GM21825 (cell line): Measurements from ENCODE around the gene SCN7A.
"Not testable (repeated sequence)": the region's sequence is repeated elsewhere in the genome, so short reads cannot be mapped to it uniquely, and the experiment has no call there.

Experiments used
- ATAC-seq: cut with Tn5 transposase; IDR thresholded peaks from one replicate; pipeline ENCODE4 v1.9.1; 2021; ENCODE audit warnings: mild to moderate bottlenecking, moderate library complexity; ENCODE audit not compliant: unreplicated experiment

The SCN7A gene

DNA sequence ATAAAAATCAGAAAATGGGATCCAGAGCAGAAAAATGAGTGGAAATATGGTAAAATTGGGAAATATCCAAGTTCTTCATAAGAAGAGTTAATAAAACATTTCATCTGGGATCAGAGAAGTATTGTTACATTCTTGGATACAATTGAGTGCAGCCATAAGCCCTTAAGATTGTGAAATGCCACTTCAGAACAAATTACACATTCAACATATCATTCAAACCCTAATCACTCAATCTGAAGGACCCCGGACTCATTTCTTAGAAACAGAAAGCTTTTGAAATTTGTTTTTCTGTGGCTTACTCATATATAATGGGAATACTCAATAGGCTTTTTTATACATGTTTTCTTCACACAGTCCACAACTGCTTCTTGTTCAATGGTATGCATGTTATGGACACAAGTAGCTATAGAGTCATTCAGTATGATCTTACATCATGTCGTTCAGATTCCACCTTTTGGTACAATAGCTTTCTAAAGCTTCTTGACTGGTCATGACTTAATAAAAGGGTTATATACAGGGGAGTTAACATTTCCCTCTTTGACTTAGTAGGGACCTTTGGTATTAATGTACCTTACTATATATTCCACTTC is 39.9 kb downstream of the SCN7A start:
- no peak for ATAC-seq

DNA sequence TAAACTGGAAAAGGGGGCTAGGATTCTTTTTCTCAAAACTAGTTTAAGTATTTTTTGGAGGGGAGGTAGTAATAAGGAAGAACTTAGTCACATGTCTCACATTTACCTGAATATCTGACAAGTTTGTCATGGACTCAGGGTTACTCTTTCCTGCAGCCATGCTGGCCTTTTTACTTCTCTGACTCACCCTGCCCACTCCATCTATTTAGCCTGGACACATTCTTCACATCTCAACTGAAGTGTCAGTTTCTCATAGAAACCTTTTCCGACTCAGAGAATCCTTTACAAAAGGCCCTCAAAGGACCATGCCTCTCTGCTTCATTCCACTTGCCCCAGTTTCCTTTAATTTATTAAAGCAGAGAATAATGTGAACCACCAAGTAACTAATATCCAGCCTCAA is 42.6 kb downstream of the SCN7A start:
- no peak for ATAC-seq

DNA sequence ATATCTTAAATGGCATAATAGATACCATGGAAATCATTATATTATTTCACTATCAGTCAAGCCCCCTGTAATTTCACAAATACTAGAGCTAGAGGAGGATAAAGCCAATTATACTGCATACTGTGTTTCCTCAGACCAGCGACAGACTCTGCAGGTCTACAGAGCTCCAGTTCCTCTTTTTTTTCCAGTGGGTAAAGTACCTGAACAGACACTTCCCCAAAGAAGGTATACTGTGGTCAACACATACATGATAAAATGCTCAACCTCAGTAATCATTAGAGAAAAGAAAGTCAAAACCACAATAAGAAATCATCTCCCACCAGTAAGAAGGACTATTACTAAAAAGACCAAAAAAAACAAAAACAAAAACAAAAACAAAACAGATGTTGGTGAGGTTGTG is 44.6 kb downstream of the SCN7A start:
- peak; percentile 87 for ATAC-seq

DNA sequence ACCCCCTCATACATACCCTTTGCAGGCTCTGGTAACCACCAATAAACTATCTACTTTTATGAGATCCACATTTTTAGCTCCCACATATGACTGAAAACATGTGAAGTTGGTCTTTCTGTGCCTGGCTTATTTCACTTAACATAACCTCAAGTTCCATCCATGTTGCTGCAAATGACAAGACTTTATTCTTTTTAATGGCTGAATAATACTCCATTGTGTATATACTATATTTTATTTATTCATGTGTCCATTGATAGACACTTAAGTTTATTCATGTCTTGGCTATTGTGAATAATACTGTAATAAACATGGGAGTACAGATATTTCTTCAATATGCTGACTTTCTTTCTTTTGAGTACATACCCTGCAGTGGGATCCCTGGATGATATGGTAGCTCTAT is 45.9 kb downstream of the SCN7A start:
- ATAC-seq, result no peak

DNA sequence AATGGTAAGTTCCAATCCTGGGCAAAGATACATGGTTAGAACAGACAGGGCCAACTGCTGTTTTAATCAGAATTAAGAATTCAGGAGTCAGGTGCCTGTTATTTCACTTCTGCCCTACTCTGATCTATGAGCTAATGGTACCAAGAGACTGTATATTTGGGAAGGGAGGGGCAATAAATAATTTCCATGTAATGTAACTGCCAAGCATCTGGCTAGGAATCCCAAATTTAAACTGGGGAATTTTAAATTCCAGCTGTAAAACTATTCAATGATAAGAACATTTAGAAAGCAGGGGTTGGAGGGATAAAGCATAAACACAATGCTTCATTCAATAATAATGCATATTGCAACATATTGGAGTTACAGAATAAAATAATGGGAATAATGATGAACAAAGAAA is 49.7 kb downstream of the SCN7A start:
- ATAC-seq, result no peak

DNA sequence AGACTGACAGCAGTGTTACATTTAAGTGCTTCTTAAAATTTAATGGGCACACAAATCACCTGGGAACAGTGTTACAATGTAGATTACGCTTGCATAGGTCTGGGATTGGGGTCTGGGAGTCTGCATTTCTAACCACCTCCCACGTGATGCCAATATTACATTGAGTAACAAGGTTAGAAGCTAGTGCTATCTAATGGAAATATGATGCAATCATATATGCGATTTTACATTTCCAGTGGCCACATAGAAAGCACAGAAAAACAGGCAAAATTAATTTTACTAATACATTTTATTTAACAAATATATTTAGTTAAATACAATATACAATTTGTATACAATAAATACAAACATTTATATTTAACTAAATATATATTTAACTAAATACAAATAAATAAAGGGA is 53.7 kb downstream of the SCN7A start:
- ATAC-seq, result no peak

DNA sequence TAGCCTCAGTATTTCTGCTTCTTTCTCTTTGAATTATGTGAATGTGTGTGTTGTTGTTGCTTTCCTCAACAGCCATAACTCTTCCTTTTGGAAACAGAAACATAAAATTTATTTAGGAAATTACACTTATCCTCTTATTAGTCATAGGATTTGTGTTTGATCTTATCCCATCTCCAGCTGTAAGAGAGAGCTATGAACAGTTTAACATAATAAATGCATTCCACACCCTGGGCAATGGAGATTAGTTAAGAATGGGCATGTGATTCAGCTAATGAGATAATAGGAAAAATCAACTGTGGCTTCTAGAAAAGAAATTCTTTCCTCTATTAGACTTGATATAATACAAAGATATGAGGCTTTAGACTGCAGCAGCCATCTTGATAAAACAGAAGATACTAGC is 55.0 kb downstream of the SCN7A start:
- no peak for ATAC-seq

DNA sequence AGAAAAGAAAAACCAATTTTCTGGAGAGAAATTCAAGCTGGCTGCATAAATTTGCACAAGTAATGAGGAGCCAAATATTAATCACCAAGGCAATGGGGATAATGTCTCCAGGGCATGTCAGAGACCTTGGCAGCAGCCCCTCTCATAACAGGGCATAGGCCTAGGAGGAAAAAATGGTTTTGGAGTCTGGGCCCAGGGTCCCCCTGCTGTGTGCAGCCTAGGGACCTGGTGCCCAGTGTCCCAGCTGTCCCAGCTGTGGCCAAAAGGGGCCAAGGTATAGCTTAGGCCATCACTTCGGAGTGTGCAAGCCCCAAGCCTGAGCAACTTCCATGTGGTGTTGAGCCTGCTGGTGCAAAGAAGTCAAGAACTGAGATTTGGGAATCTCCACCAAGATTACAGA is 57.1 kb downstream of the SCN7A start:
- ATAC-seq, result no peak

DNA sequence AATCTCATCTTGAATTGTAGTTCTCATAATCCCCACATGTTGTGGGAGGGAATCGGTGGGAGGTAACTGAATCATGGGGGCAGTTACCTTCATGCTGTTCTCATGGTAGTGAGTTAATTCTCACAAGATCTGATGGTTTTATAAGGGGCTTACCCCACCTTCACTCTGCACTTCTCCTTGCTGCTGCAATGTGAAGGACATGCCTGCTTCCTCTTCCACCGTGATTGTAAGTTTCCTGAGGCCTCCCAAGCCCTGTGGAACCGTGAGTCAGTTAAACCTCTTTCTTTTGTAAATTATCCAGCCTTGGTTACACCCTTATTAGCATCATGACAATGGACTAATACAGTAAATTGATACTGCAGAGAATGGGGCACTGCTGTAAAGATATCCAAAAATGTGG is 57.9 kb downstream of the SCN7A start:
- no peak for ATAC-seq

DNA sequence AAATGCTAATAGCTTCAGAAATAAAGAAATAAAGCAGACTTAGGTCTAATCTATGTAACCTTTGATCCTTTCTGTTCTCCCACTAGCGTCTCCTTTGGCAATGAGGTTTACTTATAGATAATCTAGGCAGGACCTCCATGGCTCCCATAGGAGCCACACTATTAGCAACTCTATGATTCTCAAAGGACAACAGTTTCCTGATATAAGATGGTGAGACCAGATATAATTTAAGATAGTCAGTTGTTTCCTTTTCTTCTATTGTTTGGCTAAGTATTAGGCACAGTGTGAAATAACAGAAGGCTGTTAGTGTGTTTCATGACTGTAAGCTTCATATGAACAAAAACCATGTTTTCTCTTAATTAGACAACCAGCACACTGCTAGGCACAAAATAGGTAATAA is 59.6 kb downstream of the SCN7A start:
- ATAC-seq, result no peak

DNA sequence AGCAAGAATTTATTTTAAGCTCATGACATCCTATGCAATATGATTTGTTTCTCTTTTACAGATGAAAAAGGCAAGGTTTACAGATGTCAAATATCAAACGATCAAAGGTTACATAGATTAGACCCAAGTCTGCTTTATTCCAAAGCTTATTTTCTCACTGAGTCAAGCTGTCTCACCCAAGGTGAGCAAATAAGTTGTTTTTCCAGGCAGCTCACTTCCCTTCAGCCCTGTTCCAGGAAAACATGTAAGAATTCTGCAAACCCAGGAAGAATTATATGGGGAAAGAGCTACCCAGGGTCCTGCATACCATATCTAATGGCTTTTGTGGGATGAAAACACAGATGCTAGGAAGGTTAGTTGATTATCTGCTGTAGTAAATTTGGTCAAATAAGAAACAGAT is 60.6 kb downstream of the SCN7A start:
- ATAC-seq, result no peak

DNA sequence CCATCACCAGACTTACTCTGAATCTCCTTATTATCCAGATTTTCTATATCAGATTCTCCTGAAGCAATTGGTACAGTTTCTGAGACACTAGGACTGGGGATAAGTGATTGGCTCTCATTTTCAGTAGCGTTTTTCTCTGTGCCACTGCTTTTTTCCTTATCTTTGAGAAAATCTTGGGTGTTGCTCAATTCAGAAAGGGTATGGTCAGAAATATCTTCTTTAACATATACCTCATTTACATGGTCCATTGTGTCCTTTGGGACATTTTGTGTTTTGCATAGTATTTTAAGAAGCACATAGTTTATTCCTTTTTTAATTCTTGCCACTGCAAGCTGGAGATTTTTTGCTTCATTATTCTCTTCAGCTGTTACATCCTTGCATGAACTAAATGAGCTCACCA is 61.7 kb downstream of the SCN7A start:
- no peak for ATAC-seq

DNA sequence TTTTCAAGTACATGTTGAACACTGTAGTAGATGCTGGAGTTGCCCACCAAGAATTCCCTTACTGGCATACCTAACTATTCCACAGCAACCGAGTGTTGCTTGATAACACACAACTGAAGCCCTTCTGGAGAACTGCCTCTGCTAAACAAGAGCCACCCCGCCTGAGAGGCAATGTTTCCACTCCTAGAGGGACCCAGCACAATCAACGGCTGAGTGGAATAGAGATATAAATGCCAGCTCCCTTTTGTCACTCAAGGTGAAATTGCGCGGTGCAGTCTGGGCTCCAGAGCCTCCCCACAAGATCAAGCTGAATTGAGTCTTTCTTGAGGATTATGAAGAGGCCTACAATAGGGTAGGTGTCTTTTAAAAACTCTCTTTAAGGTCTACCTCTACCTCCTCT is 69.2 kb downstream of the SCN7A start:
- no peak for ATAC-seq

DNA sequence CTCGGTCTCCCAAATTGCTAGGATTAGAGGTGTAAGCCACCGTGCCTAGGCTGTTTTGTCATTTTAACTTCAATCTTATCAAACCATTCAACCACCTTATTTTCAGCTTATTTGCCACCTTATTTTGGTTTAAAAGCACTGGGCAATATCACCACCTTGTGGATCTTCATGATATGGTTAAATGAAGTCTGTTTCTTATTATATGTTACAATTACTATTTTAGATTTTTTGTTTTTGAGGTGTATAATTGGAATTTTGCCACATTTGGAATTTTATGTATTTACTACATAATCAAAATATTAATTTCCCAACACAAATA is 74.5 kb downstream of the SCN7A start:
- ATAC-seq, result no peak

DNA sequence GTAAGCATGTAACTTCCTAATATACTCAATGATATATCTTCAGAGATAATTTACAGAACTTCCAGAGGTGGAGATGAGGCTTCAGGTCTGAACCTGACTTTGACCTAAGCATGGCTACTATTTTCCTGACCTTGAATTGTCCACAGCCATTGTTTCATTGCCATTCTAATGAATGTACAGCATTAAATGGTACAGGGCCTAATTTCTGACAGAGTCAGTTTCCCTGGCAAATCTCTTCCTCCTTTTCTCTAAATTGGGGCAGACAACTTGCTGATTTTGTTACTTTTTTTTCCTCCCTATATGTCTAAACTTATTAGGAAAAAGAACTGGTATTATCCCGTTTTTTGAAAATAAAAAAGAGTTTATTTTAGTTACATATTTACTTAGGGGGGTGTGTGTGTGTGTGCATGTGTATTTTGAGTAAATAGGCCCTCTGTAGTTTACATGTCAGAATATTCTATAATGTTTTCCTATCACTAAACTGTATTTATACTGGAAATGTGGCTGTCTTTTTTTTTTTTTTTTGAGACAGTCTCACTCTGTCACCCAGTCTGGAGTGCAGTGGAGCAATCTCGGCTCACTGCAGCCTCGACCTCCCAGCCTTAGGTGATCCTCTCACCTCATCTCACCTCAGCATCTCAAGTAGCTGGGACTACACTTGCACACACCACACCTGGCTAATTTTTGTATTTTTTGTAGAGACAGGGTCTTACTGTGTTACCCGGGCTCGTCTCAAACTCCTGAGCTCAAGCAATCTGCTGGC is 75.0 kb downstream of the SCN7A start:
- no peak for ATAC-seq

DNA sequence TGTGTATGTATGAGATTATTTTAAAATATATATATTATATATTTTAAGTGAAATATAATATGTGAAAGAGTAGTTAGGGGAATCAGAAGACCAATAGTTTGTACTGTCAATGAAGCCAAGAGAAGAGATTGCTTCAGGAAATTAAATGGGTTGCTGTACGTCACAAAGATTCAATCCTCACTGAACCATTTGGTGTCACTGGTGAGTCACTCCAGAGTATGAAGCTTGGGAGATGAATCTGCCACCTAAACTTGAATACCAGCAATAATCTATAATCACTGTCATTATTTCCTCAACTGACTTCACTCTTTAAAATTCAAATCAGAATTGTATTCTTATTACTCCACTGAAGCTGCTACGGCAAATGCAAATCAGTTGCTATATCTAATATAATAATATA is 76.4 kb downstream of the SCN7A start:
- ATAC-seq, result no peak

DNA sequence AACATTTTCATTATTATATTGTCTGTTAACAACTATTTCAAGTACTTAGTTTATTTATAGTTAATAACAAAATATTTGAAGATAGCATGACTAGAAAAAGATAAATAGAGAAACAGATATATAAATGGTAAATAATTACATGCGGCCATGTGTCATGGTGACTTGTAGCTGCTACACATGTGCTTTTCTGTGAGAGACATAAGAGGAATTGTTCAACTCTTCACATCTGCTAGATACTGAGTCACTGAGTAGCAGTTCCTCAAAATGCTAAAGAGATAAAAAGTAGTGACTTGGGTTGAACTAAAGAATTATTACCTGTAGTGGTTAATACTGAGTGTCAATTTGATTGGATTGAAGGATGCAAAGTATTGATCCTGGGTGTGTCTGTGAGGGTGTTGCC is 80.8 kb downstream of the SCN7A start:
- ATAC-seq, result no peak

DNA sequence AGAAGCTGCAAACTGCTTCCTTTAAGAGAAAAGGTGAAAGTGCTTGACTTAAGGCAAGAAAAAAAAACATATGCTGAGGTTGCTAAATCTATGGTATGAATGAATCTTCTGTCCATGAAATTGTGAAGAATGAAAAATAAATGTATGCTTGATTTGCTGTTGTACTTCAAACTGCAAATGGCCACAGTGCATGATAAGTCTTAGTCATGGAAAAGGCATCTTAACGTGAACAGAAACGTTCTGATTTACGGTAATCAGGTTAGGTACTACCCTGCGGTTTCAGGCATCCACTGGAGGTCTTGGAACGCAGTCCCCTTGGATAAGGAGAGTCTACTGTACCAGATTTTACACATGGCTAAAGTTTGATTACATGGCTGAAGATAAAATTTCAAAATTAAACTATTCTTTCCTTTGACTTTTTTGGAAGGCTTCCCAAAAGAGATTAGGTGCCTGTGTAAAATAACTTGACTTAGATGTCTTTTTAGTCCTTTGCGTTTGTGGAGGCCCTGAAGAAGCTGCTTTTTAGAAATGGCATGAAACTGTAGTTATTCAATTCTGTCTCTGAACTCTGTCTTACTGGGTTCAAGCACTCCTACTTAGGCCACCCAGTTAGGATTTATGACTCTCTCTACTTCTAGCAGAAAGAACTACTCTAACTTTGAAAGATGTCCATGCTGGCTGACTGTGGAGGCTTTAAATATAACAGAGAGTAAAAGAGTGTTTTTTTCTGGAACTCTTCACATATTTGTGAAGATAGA is 82.4 kb downstream of the SCN7A start:
- no peak for ATAC-seq

DNA sequence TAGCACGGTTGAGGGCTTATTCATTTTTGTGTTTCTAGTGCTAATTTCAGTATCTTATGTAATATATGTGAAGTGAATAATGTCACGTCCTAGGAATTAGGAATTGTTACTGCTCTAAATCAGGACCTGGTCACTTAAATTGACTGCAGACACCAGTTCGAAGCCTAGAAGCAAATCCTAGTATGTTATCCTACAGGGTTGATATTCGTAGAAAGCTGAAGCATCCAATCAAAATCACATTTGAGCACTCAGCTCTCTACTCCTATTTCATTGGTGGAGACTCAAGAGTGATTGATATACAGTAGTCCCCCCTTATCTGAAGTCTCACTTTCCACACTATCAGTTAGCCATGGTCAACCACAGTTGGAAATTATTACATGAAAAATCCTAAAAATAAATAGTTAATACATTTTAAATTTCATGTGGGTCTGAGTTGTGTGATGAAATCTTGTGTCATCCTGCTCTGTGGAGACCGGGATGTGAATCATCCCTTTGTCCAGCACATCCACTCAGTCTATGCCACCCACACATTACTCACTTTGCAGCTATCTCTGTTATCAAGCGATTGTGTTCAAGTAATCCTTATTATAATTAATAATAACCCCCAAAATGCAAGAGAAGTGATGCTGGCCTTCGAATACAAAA is 83.1 kb downstream of the SCN7A start:
- no peak for ATAC-seq

DNA sequence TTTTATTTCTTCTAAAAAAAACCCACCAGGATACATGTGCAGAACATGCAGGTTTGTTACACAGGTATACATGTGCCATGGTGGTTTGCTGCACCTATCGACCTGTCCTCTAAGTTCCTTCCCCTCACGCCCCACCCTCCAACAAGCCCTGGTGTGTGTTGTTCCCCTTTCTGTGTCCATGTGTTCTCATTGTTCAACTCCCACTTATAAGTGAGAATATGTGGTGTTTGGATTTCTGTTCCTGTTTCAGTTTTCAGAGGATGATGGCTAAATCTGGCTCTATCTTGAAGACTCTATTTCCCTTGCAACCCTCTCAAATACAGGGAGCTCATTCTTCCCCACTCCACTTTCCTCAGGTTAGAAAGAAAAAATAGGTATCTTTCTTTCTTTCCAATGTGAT is 86.3 kb downstream of the SCN7A start:
- not testable (repeated sequence) for ATAC-seq

DNA sequence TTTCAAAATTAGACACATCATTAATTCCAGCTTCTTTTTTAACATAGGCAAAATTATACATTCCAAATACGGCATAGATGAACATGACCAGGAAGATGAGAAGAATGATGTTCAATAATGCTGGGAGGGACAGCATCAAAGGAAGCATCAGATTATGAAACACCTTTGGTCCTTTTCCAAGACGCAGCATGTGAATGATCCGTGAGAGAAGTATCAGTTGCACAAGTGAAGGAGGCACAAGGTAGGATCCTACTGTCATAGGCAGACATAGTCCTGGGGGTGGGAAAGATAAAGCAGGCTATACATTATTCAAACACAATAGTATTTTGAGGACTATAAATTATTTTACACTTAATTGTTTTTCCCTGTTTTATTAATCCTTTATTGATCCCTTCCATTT is 87.7 kb downstream of the SCN7A start:
- no peak for ATAC-seq

DNA sequence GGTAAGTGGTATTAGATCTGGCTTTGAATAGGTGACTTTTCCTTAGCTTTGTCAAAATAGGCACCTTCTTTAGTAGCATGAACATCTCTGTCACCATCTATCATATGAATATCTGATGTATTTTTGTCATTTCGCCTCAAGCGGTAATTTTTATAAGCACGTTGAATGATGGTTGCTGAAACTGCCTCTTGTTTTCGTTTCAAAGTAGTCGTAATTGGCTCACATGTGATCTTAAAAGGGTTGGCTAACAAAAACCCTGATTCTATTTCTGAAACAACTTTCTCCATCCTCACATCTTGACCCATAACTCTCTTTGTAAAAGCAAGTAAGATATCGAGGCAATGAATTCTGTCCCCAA is 88.5 kb downstream of the SCN7A start:
- no peak for ATAC-seq
